ENCODE data around the gene FTCDNL1. TPM values are rescaled to one million over a fixed set of nuclear protein-coding genes. Genes with fewer than 3 reads are reported as not detected.

FTCDNL1 gene
- total RNA-seq, 1 experiment from 2014 or later, result 2.0 TPM

DNA sequence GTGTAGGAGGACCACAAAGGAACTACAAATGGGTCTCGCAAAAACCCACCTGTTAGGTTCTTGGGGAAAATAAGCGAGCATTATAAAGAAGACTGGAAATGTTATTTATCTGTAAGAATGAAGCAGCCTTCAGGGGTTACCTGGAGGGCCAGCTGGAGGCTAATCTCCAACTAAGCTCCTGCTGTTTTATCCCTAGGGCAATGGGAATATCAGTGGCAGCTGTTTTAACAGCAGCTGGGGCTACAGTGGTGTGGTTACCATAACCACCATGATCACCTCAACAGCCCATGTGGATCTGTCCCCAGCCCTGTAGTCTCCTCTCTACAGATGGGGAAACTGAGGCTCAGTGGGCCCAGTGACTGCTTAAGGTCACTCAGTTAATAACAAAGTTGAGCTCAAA is 108.1 kb downstream of the FTCDNL1 start:
- Histone ChIP-seq H3K4me2 (ENCODE audit: insufficient read depth, insufficient read length, low read length) (no peak overlapping the region), H4K8ac (replicated peaks; ENCODE audit: insufficient read length, low read depth, low read length) (no peak overlapping the region), H3K79me2 (ENCODE audit: insufficient read depth, low read length) (no peaks in the 10 kb centered on the region), H2AFZ (ENCODE audit: low read length) (no peak overlapping the region), H3K23ac (ENCODE audit: insufficient read length, low read depth, low read length) (no peak overlapping the region), H4K5ac (ENCODE audit: insufficient read length, low read depth, low read length) (no peak overlapping the region), H2BK15ac (ENCODE audit: low read depth, low read length) (no peak overlapping the region), H3K56ac (ENCODE audit: insufficient read length, low read depth, low read length) (no peak overlapping the region), H2BK20ac (ENCODE audit: low read depth, low read length, poor library complexity, severe bottlenecking) (no peak overlapping the region), H4K20me1 (ENCODE audit: control insufficient read depth, insufficient read depth, insufficient read length) (no peaks in the 10 kb centered on the region), H3K18ac (ENCODE audit: insufficient read length, low read depth, low read length) (no peak overlapping the region), H3K23me2 (ENCODE audit: insufficient read length, low read depth, low read length, poor library complexity, severe bottlenecking) (no peaks in the 10 kb centered on the region), H3K27me3 (ENCODE audit: insufficient read depth, low read length) (no peaks in the 10 kb centered on the region), H3K9ac (ENCODE audit: extremely low read depth, insufficient read length, low read length) (no peak overlapping the region), H3K14ac (ENCODE audit: insufficient read depth, low read length) (no peak overlapping the region), H2BK120ac (ENCODE audit: low read depth, low read length, poor library complexity, severe bottlenecking) (no peak overlapping the region), H3K9me3 (ENCODE audit: control insufficient read depth, low read depth, low read length) (no peaks in the 10 kb centered on the region), H2AK5ac (ENCODE audit: insufficient read length, low read length) (no peak overlapping the region), H2BK12ac (ENCODE audit: insufficient read length, low read depth, low read length) (no peak overlapping the region), H3T11ph (ENCODE audit: low read length) (no peak overlapping the region), H3K4me1 (ENCODE audit: insufficient read depth, low read length) (peaks cover 4% of the 10 kb centered on the region; the same call in 1 of the 2 replicates), H3K4ac (ENCODE audit: low read depth, low read length) (no peak overlapping the region), H3K27ac (ENCODE audit: insufficient read length, low read depth, low read length) (no peak overlapping the region), H2BK5ac (ENCODE audit: insufficient read length, low read length) (no peak overlapping the region), H3K79me1 (ENCODE audit: insufficient read depth, low read depth, low read length, poor library complexity, severe bottlenecking) (no peaks in the 10 kb centered on the region), H4K91ac (ENCODE audit: insufficient read length, low read depth, low read length) (no peak overlapping the region)
- Mint-ChIP-seq H3K9me3 (no peaks in the 10 kb centered on the region), H3K27ac (no peak overlapping the region), H3K4me1 (peaks cover 58 to 64% of the 10 kb centered on the region in 2 experiments), H3K36me3 (ENCODE audit: insufficient read depth in 1 of 3, low read depth in 3 of 3) (no peaks in the 10 kb centered on the region), H3K27me3 (ENCODE audit: low read depth) (no peaks in the 10 kb centered on the region; the same call in 1 of the 2 replicates), H3K4me3 (no peak overlapping the region)
- no peak for DNase-seq
- TF ChIP-seq, protein P1, sequence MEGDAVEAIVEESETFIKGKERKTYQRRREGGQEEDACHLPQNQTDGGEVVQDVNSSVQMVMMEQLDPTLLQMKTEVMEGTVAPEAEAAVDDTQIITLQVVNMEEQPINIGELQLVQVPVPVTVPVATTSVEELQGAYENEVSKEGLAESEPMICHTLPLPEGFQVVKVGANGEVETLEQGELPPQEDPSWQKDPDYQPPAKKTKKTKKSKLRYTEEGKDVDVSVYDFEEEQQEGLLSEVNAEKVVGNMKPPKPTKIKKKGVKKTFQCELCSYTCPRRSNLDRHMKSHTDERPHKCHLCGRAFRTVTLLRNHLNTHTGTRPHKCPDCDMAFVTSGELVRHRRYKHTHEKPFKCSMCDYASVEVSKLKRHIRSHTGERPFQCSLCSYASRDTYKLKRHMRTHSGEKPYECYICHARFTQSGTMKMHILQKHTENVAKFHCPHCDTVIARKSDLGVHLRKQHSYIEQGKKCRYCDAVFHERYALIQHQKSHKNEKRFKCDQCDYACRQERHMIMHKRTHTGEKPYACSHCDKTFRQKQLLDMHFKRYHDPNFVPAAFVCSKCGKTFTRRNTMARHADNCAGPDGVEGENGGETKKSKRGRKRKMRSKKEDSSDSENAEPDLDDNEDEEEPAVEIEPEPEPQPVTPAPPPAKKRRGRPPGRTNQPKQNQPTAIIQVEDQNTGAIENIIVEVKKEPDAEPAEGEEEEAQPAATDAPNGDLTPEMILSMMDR (conservative IDR thresholded peaks at IDR 0.05), result no peak
- no CpG with 5 or more reads among the region's 2 CpGs for WGBS (ENCODE audit: extremely low coverage, insufficient read length, low lambda C conversion rate)

Data from H9 (cell line).